Activated CD8-positive, alpha-beta memory T cell treated with anti-CD3 and anti-CD28 coated beads, Interleukin-2, amount 50 U/mL, for 24 hours (primary cell): ENCODE measurements around the gene NPPC.
"Not testable (repeated sequence)": the region's sequence is repeated elsewhere in the genome, so short reads cannot be mapped to it uniquely, and the experiment has no call there.

ENCODE experiments used
- DNase-seq: peaks from one replicate; pipeline ENCODE4 v3.0.0-alpha.2; 2020; ENCODE audit errors: extremely low read depth

NPPC gene

DNA sequence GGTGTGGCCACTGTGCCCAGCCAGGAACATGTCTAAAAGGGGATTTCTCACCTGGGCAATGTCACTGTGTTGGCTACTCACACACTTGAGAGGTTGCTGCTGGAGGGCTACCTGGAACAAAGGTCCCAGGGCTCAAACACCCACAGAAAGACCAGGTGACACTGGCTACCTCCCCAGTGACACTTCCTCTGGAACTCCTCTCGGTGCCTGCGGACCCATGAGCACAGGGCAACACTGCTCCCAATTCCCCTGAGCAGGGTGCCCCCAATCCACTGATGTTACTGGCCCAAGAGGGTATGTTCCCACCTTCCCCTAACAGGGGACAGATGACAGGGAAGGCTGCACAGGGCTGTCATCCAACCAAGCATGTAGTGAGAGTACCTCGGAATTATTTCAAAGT lies 5.8 kb downstream of the NPPC start:
- no peak for DNase-seq

DNA sequence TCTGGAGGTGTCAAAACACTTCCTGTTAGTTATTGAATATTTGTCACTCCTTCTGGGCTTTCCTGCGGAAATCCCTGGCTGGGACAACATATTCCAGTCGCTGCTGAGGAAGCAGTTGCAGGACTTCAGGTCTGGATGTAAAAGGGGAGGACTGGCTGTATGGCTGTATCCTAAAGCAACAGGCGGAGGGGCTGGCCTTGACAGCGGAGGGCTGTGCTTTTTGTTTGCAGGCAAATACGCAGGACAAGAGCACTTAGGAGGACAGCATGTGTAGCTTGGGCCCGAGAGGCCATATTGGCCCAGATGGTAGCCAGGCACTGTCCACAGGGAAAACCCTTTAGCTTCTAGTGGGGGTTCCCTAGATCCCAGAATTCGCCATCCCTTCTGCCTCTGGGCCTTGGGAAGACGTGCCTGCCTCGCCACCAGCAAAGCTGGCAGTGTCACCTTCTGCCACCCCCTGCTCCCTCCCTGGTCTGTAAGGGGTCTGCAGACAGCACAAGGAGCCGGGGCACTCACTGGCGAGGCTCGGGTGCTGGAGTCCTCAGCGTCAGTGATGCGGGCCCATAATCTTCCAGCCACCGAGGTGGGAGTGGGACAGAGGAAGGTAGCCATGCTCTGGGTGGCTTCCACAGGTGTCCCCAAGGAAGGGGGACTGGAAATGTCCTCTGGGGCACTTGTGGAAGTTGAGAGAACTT lies 6.7 kb downstream of the NPPC start:
- DNase-seq, result no peak

DNA sequence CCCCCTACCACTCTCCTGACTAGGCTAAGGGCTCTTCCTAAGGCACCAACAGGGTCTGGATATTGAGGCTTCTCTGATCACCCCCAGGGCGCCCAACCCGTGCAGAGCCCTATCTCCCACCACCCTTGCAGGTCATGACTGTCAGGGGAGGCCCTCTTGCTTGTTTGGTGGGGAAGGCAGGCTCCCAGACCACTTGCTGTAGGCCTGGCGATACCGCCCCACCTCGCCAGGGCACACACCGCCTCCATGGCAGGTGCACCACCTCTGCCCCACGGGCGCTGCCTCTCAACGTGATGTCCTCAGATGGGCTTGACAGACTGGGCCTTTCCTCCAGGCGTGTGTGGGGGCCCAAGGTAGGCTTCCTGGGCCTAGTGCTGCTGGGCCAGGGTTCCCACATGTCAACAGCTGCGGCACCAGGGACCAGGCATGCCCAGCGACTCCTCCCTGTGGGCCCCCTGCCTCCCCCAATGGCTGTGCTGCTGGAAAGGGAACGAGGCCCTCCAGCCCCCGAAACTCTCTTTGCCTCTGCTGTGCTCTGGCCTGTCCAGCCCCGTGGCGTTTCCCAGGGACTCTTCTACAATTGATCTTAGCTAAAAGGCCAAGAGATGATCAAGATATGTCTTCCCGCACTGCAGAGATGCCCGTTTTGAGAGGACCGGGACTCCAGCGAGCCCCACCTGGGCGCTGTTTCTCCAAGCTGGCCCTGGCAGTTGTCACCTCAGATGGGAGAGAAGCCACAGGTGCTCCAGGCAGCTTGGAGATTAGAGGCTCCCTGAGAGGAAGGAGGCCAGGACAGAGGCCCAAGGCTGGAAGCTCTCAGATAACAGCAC lies 7.5 kb downstream of the NPPC start:
- no peak for DNase-seq

DNA sequence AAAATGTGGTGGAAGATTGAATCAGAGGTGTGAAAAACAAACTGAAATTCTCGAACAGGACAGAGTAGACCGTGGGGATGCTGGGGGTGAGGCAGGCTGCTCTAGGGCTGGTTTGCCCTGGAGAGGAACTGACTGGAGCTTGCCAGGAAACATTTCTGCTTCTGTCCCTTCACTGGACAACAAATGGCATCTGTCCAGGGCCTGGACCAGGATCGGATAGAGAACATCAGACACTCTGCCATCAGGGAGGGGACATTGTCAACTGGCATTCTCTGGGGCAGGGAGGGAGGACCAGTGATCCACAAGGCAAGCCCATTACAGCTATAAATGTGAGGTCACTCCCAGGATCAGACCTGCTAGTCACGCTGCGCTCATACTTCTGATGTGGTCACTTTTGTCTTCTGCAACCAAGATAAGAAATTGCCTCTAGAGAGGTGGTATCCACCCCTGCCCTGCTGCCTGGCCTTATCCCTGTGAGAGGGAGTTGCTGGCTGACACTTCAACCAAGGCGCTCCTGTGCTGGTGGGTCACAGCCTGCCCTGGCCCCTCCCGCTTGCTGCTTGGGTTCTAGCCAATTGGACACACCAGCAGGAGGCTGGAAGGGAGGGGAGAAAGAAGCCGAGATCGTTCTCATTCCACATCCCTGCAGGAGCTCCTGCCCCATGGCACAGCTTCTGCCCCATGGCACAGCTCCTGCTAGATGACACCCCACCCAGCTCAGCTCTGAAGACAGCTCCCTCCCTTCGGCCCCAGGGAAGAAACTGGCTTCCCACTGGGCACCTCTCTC lies 8.7 kb downstream of the NPPC start:
- no peak for DNase-seq

DNA sequence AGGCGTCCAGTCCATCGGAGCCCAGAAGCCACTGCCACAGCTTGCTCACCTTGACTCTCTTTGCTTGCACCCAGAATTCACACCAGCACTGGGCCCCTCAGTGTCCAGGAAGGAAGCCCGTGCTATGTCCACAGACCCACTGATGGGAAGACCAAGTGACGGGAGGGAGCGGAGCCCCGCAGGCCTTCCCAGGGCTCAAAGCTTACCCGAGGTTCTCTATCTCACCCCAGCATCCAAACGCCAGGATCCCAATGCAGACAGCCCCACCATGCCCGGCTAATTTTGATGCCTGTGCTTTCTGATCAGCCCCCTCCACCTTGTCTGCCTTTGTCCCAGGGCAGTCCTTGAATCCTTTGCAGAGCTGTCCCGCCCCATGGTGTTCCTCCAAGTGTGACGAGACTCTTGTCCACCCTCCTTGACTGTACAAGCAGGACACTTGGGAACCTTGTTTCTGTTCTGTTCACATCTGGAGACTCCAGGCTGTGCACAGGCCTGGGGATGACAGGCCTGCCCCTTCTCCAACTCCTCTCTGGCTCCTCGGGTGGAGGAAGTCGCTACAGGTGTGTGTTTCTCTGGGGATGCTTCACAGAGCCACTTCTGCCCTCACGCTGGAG lies 12.0 kb downstream of the NPPC start:
- no peak for DNase-seq

DNA sequence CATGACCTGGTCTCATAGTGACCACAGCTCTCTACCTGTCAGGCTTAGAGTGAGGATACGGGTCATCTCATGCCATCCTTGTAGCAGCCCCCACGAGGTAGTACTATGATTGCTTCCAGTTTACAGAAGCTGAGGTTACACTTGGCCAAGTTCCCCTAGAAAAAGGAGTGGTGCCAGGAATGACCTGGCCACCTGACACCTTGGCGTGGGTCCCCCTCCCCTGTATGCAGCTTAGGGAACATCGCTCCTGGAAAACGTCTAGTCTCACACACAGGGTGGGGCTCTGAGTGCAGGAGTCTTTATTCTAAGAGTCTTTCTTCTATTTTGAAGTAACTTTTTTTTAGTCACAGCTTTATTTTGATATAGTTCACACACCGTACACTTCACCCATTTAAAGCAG lies 14.8 kb downstream of the NPPC start:
- DNase-seq, result no peak

DNA sequence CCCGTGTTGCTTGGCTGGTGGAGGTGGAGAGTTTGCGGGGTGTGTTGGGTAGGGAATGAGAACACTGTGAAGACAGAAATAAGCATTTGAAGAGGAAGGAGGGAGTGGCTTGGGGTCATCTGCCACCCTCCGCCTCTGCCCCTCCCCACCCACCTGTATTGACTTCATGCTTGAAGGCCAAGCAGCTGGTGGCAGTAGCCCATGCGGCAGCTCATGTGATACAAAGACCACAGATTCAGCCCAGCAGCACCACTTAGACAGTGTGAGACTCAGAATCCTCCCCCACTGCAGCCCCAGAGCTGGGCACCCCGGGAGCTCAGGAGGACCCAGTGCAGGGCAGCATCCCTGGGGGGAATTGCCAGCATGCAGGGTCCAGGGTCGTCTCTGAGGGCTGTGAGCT lies 15.4 kb downstream of the NPPC start:
- DNase-seq, result no peak

DNA sequence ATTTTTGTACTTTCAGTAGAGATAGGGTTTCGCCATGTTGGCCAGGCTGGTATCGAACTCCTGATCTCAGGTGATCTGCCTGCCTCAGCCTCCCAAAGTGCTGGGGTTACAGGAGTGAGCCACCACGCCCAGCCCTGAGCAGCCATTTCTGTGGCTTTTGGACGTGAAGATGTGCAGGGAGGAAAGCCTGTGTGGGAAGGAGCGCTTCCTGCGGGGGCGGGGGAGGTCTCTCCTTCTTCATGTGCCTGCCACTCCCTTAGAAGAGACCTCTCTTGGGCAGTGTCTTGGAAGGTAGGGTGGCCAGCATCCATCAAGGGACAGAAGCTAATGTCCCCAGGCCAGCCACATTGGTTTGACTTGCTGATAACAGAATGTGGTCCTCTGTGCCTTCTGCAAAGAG lies 16.0 kb downstream of the NPPC start:
- DNase-seq, result not testable (repeated sequence)

DNA sequence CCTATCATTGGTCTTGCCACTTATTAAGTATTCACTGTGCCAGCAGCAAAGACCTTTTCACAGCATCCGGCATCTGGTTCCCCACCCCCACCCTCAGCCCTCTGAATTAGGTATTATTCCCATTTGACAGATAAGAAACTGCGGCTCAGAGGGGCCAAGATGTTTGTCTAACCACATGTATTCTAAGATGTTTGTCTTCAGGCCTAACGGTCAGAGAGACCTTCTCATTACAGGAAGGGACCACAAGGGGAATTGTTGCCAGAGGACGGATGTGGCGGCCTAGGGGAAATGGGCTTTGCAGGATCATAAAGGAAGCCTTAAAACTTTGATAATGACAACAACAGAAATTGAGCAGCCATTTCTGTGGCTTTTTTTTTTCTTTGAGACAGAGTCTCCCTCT lies 16.6 kb downstream of the NPPC start:
- DNase-seq, result no peak

DNA sequence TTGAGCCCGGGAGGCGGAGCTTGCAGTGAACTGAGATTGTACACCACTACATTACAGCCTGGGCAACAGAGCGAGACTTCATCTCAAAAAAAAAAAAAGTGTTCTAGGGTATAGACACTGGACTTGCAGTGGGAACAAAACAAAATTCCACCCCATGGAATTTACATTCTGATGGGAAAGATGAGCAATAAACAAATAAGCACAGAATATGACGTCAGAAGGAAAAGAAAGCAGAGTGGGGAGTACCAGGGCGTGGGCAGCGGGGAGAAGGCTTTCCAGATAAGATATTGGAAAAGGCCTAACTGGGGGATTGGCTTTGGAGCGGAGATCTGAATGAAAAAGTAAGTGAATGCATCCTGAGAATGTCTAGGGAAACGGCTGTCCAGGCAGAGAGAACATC lies 17.6 kb downstream of the NPPC start:
- DNase-seq, result no peak

DNA sequence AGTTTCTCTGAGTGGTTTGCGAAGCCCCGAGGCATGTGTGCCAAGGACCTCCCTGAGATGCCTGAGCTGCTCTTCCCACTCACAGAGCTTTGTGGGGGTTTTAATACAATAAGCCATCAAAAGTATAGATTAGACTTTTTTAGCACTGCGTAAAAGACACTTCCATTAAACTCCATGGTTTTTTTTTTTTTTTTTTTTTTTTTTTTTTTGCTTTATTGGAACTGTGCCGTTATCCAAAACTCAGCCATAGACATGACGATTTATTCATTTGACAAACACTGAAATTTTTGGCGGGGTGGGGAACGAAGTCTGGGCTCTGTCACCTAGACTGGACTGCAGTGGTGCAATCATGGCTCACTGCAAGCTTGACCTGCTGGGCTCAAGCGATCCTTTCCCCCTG lies 18.4 kb downstream of the NPPC start:
- DNase-seq, result no peak

DNA sequence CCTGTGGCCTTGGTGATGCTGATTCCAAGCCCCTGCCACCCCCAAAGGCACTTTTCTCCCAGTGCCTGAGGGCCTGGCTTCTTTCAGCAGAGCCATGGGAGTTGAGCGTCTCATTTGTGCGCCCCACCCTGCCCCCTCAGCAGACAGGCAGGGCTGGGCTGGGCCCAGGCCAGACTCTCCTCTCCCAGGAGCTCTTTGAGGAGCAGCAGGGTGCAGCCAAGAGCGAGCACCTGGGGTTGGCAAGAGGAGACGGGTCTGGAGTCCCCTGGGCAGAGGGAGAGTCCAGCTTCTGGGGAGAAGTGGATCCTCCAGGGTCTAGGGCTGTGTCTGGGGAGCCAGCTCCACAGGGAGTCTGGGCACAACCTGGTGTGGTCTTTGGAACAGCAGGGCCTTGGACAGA lies 21.2 kb downstream of the NPPC start:
- DNase-seq, result no peak

DNA sequence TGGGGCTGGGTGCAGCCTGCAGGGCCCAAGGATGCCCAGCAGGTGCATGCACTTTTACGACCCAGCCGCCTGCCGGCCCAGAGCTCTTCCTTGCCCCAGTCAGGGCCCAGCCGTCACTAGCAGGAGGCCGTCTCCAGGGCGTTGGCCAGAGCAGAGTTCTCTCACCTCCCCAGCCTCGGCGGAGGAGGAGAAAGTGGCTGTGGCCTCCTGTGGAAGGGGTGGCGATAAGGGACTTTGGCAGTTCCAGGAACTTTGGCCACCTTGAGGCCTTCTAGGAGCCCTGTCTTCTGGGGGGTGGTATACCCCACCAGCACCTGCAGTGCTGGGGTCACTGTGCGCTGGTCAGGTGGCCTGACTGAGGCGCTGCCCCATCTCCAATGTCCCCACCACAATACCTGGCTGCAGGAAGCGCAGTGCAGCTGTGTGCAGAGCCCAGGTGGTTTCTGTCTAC lies 22.0 kb downstream of the NPPC start:
- no peak for DNase-seq

DNA sequence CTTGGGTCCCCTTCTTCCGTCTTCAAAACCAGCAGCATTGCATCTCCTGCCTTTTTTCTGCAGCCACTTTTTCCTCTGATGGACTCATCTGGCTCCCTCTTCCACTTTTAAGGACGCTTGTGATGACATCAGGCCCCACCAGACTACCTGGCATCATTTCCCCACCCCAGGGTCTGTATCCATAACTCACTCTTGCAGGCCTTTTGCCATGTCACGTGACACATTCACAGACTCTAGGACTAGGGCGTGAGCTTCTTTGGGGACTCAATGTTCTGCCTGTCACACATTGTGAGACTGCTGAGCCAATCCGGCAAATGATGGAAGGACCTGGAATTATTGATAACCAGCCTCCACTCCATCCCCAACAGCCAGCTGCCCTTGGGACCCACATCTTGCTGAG lies 23.6 kb downstream of the NPPC start:
- DNase-seq, result no peak

DNA sequence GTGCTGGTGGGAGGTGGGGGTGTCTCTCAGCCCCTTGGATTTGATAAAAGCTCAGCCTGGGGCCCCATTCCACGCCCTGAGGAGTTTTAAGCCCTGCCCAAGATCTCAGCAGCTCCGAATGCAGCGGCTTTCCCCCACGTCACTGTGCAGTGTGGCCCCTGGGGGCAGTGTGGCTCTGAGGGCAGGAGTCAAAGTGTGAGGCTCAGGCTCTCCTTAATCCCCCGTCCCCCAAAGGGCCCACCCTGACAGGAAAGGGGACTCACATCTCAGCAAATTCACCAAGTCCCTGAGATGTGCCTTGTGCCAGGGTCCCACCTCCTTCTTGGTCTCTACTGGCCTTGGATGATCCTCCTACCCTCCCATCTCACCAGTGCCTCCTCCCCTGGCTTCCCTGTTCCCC lies 25.2 kb downstream of the NPPC start:
- no peak for DNase-seq

DNA sequence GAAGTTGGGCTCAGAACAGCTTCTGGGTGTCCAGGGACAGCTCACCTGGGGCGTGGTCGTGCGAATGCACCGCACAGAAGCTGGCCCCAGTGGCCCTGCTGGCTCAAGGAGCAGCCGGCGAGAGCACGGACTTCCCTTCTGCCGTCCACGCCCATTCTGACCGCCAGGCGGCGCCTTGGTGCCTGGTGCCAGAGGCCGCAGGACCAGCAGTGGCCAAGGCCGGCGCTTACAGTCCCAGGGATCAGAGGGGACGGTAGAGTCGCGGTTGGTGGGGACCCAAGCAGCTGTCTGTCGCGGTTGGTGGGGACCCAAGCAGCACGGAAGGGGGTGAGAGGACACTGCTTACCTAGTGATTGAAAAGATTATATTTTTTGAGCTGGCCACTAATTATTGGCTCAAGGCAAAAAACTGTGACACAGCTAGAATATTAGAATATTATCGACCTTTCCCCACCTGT lies 25.7 kb downstream of the NPPC start:
- no peak for DNase-seq

DNA sequence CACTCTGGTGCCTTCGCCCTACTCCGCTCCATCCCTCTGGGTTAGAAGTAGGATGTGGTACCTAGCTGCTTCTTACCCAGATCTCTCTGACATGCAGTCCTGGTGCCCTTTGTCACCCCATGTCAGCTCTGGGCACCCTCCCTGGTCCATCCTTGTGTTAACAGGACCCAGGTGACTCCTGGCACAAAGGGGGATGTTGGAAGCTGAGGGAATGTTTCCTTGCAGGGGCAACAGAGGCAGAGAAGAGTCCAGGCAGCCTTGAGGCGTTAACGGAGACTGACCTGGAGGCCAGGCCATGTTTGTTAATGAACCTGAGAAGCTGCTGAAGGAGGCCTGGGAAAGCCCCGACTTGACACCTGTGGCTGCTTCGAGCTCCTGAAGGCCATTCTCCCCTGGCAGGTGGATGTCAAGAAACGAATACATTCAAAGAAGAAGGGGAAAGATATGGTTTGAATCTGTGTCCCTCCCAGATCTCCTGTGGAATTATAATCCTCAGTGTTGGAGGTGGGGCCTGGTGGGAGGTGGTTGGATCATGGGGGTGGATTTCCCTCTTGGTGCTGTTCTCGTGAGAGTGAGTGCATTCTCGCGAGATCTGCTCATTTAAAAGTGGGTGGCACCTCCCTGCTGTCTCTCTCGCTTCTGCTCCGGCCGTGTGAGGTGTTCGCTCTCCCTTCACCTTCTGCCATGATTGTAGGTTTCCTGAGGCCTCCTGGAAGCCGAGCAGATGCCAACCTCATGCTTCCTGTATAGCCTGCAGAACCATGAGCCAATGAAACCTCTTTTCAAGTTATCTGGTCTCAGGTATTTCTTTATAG lies 31.4 kb downstream of the NPPC start:
- no peak for DNase-seq

DNA sequence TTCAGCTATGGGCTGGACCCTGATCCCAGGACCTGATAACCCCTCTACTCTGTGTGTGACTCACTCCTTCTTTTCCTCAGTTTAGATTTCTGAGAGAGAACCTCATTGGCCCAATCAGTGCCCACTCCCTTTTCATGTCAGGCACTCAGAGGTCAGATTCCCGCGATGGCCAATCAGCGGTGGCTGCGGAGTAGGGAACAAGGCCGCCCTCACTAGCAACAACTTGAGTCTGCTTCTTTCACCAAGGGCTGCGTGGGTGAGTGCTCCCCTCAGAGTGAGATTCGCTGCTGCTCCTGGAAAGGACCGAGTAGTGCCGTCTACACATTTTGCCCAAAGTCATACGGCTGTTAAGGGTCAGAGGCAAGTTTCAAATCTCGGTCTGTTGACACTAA lies 34.7 kb downstream of the NPPC start:
- no peak for DNase-seq

DNA sequence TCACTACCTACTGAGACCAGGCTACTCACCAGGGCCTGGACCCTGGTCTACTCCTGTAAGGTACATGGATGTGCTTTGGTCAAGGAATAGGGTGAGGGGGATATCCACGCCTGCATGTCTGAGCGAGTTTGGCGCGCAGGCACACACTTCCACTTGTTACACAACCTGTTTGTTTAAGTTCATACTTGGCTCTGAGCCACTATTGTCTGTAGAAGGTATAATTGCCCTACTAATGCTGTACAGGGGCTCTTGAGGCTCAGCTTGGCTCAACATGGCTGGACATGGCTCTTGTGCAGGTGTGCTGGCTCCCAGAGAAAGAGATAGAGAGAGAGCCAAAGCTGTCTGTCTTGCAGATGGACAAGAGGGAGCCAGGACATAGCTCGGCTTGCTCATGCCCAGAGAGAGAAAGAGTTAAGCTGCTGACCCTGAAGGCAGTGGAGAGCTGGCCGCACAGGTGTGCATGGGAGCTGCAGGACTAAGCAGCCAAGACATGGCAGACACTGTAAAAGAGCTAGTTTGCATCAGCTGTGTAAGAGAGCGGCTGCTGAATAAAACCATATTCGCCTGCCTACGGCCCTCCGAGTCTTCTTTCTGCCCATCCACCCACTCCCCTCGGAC lies 35.2 kb downstream of the NPPC start:
- no peak for DNase-seq

DNA sequence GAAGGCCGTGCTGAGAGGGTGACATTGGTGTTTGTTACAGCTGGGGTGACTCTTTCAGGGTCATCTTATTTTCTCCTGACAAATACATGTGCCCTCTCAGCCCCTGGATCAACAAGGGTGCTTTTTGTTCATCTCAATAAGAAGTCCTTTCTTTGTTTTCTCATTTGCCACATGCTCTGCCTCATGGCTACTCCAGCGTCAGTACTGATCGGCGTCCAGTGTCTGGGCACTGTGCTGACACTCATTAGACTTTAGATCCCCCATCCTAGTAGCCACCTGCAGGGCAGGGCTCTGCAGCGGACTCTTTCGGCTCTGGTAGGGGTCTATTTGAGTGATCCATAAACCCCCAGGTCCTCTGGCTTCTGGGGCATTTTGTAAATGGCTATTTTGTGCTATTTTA lies 38.4 kb downstream of the NPPC start:
- no peak for DNase-seq
